Measurements from ENCODE around the gene CACNA2D2. TPM values are rescaled to one million over a fixed set of nuclear protein-coding genes. Genes with fewer than 3 reads are reported as not detected.

CACNA2D2 gene
- polyA plus RNA-seq, 2 donors: 0.28 to 0.31 TPM

GRCh38 chr3:50502584-50503423 is 630 bp downstream of the CACNA2D2 start:
- H3K36me3 ChIP-seq (ENCODE audit: control insufficient read depth in 2 of 2, insufficient read depth in 2 of 2, low read length in 1 of 2): no peaks in the 10 kb centered on the region
- H3K4me3 ChIP-seq (ENCODE audit: low read depth in 1 of 2, low read length in 2 of 2): peak overlapping the region; percentile 35 to 54
- H3K27me3 ChIP-seq (ENCODE audit: control insufficient read depth in 1 of 2, insufficient read depth in 2 of 2, low read length in 2 of 2): peaks cover 0 to 6% of the 10 kb centered on the region in 2 donors
- 1 to 2% methylated on average over 68 to 79 of the region's 79 CpGs for WGBS, 2 donors
- no peaks in the 10 kb centered on the region for H3K9me3 ChIP-seq (ENCODE audit: control insufficient read depth in 2 of 2, insufficient read depth in 1 of 2, low read depth in 1 of 2, low read length in 1 of 2)
- peaks cover 2 to 6% of the 10 kb centered on the region in 2 donors for H3K4me1 ChIP-seq (ENCODE audit: control insufficient read depth in 2 of 2, insufficient read depth in 2 of 2, low read length in 1 of 2)
- H3K27ac ChIP-seq (ENCODE audit: low read depth in 2 of 2, low read length in 1 of 2): no peak overlapping the region

GRCh38 chr3:50502225-50502583 is 1.2 kb downstream of the CACNA2D2 start:
- Histone ChIP-seq H3K9me3 (ENCODE audit: control insufficient read depth in 2 of 2, insufficient read depth in 1 of 2, low read depth in 1 of 2, low read length in 1 of 2) (no peaks in the 10 kb centered on the region), H3K36me3 (ENCODE audit: control insufficient read depth in 2 of 2, insufficient read depth in 2 of 2, low read length in 1 of 2) (no peaks in the 10 kb centered on the region), H3K4me3 (ENCODE audit: low read depth in 1 of 2, low read length in 2 of 2) (no peak overlapping the region), H3K27me3 (ENCODE audit: control insufficient read depth in 1 of 2, insufficient read depth in 2 of 2, low read length in 2 of 2) (peaks cover 0 to 6% of the 10 kb centered on the region in 2 donors), H3K4me1 (ENCODE audit: control insufficient read depth in 2 of 2, insufficient read depth in 2 of 2, low read length in 1 of 2) (peaks cover 2 to 6% of the 10 kb centered on the region in 2 donors), H3K27ac (ENCODE audit: low read depth in 2 of 2, low read length in 1 of 2) (no peak overlapping the region)
- 27 to 34% methylated on average over 7 of the region's 7 CpGs for WGBS, 2 donors

GRCh38 chr3:50495609-50496423 is 7.6 kb downstream of the CACNA2D2 start:
- H3K4me1 ChIP-seq (ENCODE audit: control insufficient read depth in 2 of 2, insufficient read depth in 2 of 2, low read length in 1 of 2): no peaks in the 10 kb centered on the region
- H3K9me3 ChIP-seq (ENCODE audit: control insufficient read depth in 2 of 2, insufficient read depth in 1 of 2, low read depth in 1 of 2, low read length in 1 of 2): peaks cover 0 to 3% of the 10 kb centered on the region in 2 donors
- H3K4me3 ChIP-seq (ENCODE audit: low read depth in 1 of 2, low read length in 2 of 2): no peak overlapping the region
- 80 to 83% methylated on average over 16 of the region's 16 CpGs for WGBS, 2 donors
- H3K36me3 ChIP-seq (ENCODE audit: control insufficient read depth in 2 of 2, insufficient read depth in 2 of 2, low read length in 1 of 2): no peaks in the 10 kb centered on the region
- no peaks in the 10 kb centered on the region for H3K27me3 ChIP-seq (ENCODE audit: control insufficient read depth in 1 of 2, insufficient read depth in 2 of 2, low read length in 2 of 2)
- no peak overlapping the region for H3K27ac ChIP-seq (ENCODE audit: low read depth in 2 of 2, low read length in 1 of 2)

- WGBS, 2 donors: 76 to 83% methylated on average over 8 of the region's 8 CpGs
- Histone ChIP-seq H3K27ac (ENCODE audit: low read depth in 2 of 2, low read length in 1 of 2) (no peak overlapping the region), H3K4me3 (ENCODE audit: low read depth in 1 of 2, low read length in 2 of 2) (no peak overlapping the region), H3K36me3 (ENCODE audit: control insufficient read depth in 2 of 2, insufficient read depth in 2 of 2, low read length in 1 of 2) (no peaks in the 10 kb centered on the region), H3K27me3 (ENCODE audit: control insufficient read depth in 1 of 2, insufficient read depth in 2 of 2, low read length in 2 of 2) (no peaks in the 10 kb centered on the region), H3K4me1 (ENCODE audit: control insufficient read depth in 2 of 2, insufficient read depth in 2 of 2, low read length in 1 of 2) (no peaks in the 10 kb centered on the region), H3K9me3 (ENCODE audit: control insufficient read depth in 2 of 2, insufficient read depth in 1 of 2, low read depth in 1 of 2, low read length in 1 of 2) (peaks cover 0 to 3% of the 10 kb centered on the region in 2 donors)
Measured at GRCh38 chr3:50494126-50494525, 9.3 kb downstream of the CACNA2D2 start.

DNA sequence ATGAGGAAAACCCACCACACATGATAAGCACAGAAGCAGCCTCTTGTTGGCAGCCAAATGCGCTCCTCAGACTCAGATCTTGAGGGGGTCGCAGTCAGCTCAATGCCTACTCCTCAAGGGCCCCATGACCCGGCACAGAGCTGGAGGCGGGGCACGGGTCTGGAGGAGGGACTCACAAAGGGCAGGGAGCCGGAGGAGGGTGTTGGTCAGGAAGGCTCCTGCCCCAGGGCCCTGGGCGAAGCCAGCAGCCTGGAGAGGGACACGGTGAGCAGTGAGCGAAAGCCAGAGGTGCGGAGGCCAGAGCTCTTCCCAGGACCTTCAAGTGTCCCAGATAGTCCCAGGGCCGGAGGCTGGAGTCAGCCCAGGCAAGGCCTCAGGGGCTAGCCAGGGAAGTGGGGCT is 9.8 kb downstream of the CACNA2D2 start:
- Histone ChIP-seq H3K27ac (ENCODE audit: low read depth in 2 of 2, low read length in 1 of 2) (no peak overlapping the region), H3K4me3 (ENCODE audit: low read depth in 1 of 2, low read length in 2 of 2) (no peak overlapping the region), H3K9me3 (ENCODE audit: control insufficient read depth in 2 of 2, insufficient read depth in 1 of 2, low read depth in 1 of 2, low read length in 1 of 2) (peaks cover 0 to 3% of the 10 kb centered on the region in 2 donors), H3K27me3 (ENCODE audit: control insufficient read depth in 1 of 2, insufficient read depth in 2 of 2, low read length in 2 of 2) (no peaks in the 10 kb centered on the region), H3K36me3 (ENCODE audit: control insufficient read depth in 2 of 2, insufficient read depth in 2 of 2, low read length in 1 of 2) (no peaks in the 10 kb centered on the region), H3K4me1 (ENCODE audit: control insufficient read depth in 2 of 2, insufficient read depth in 2 of 2, low read length in 1 of 2) (no peaks in the 10 kb centered on the region)
- WGBS, 2 donors: 94 to 95% methylated on average over 11 of the region's 11 CpGs

GRCh38 chr3:50493086-50493485 is 10.3 kb downstream of the CACNA2D2 start:
- no peak overlapping the region for H3K27ac ChIP-seq (ENCODE audit: low read depth in 2 of 2, low read length in 1 of 2)
- peaks cover 0 to 3% of the 10 kb centered on the region in 2 donors for H3K9me3 ChIP-seq (ENCODE audit: control insufficient read depth in 2 of 2, insufficient read depth in 1 of 2, low read depth in 1 of 2, low read length in 1 of 2)
- H3K36me3 ChIP-seq (ENCODE audit: control insufficient read depth in 2 of 2, insufficient read depth in 2 of 2, low read length in 1 of 2): no peaks in the 10 kb centered on the region
- no peaks in the 10 kb centered on the region for H3K27me3 ChIP-seq (ENCODE audit: control insufficient read depth in 1 of 2, insufficient read depth in 2 of 2, low read length in 2 of 2)
- WGBS, 2 donors: 79 to 93% methylated on average over 4 of the region's 4 CpGs
- H3K4me1 ChIP-seq (ENCODE audit: control insufficient read depth in 2 of 2, insufficient read depth in 2 of 2, low read length in 1 of 2): no peaks in the 10 kb centered on the region
- no peak overlapping the region for H3K4me3 ChIP-seq (ENCODE audit: low read depth in 1 of 2, low read length in 2 of 2)

- H3K36me3 ChIP-seq (ENCODE audit: control insufficient read depth in 2 of 2, insufficient read depth in 2 of 2, low read length in 1 of 2): no peaks in the 10 kb centered on the region
- WGBS, 2 donors: 74 to 77% methylated on average over 5 of the region's 5 CpGs
- H3K4me1 ChIP-seq (ENCODE audit: control insufficient read depth in 2 of 2, insufficient read depth in 2 of 2, low read length in 1 of 2): no peaks in the 10 kb centered on the region
- no peak overlapping the region for H3K27ac ChIP-seq (ENCODE audit: low read depth in 2 of 2, low read length in 1 of 2)
- H3K9me3 ChIP-seq (ENCODE audit: control insufficient read depth in 2 of 2, insufficient read depth in 1 of 2, low read depth in 1 of 2, low read length in 1 of 2): no peaks in the 10 kb centered on the region
- H3K27me3 ChIP-seq (ENCODE audit: control insufficient read depth in 1 of 2, insufficient read depth in 2 of 2, low read length in 2 of 2): no peaks in the 10 kb centered on the region
- no peak overlapping the region for H3K4me3 ChIP-seq (ENCODE audit: low read depth in 1 of 2, low read length in 2 of 2)
Measured at GRCh38 chr3:50491023-50491422, 12.4 kb downstream of the CACNA2D2 start.

DNA sequence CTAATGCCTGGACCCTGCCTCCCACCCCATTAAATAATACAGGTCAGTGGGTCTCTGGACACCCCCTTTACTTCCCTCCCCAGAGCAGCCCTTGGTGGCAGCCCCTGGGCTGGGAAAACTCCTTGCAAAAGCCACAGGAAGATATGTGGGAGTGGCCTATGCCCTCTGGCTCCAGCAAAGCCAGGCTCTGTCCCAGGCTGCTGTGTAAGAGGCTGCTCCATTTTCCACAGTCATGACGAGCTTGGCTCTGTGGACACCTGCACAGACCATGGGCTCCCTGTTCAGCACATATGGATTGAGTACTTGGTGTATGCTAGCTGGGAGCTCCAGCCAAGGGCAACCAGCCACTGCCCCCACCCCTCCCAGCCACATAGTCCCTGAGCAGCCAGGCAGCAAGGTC is 13.0 kb downstream of the CACNA2D2 start:
- 48 to 59% methylated on average over 1 of the region's 1 CpG for WGBS, 2 donors
- Histone ChIP-seq H3K27me3 (ENCODE audit: control insufficient read depth in 1 of 2, insufficient read depth in 2 of 2, low read length in 2 of 2) (no peaks in the 10 kb centered on the region), H3K4me1 (ENCODE audit: control insufficient read depth in 2 of 2, insufficient read depth in 2 of 2, low read length in 1 of 2) (no peaks in the 10 kb centered on the region), H3K9me3 (ENCODE audit: control insufficient read depth in 2 of 2, insufficient read depth in 1 of 2, low read depth in 1 of 2, low read length in 1 of 2) (no peaks in the 10 kb centered on the region), H3K27ac (ENCODE audit: low read depth in 2 of 2, low read length in 1 of 2) (no peak overlapping the region), H3K4me3 (ENCODE audit: low read depth in 1 of 2, low read length in 2 of 2) (no peak overlapping the region), H3K36me3 (ENCODE audit: control insufficient read depth in 2 of 2, insufficient read depth in 2 of 2, low read length in 1 of 2) (no peaks in the 10 kb centered on the region)

DNA sequence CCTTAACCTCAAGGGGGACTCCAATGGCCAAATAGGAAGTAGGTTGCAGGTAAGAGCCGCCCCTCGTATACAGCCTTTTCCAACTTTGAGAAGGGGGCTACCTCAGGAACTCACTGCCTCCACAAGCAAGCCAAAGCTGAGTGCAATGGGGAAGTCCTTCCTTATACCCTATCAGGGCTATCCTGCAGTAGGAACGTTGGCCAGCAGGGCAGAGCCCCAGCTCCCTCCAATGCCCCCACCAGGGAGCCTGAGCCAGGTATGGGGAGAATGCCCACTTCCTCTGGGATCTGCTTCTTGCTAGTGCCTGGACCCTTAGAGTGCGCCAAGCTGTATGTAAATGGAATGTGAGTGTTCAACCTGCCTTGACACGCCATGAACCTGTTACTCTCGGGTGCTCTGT is 16.3 kb downstream of the CACNA2D2 start:
- WGBS, 2 donors: 57 to 77% methylated on average over 6 of the region's 6 CpGs

More for the DNA sequence above, 16.3 kb downstream of the CACNA2D2 start:
- Histone ChIP-seq H3K9me3 (ENCODE audit: control insufficient read depth in 2 of 2, insufficient read depth in 1 of 2, low read depth in 1 of 2, low read length in 1 of 2) (no peaks in the 10 kb centered on the region), H3K36me3 (ENCODE audit: control insufficient read depth in 2 of 2, insufficient read depth in 2 of 2, low read length in 1 of 2) (no peaks in the 10 kb centered on the region), H3K4me3 (ENCODE audit: low read depth in 1 of 2, low read length in 2 of 2) (no peak overlapping the region), H3K27ac (ENCODE audit: low read depth in 2 of 2, low read length in 1 of 2) (no peak overlapping the region), H3K4me1 (ENCODE audit: control insufficient read depth in 2 of 2, insufficient read depth in 2 of 2, low read length in 1 of 2) (no peaks in the 10 kb centered on the region), H3K27me3 (ENCODE audit: control insufficient read depth in 1 of 2, insufficient read depth in 2 of 2, low read length in 2 of 2) (no peaks in the 10 kb centered on the region)

Data from esophagus (tissue), 2 donors.